ENCODE measurements around the gene DNMT1. TPM values are rescaled to one million over a fixed set of nuclear protein-coding genes. Genes with fewer than 3 reads are reported as not detected.
A peak's percentile ranks its signal among the peaks of the same experiment; 100 is the strongest.
"Not testable (repeated sequence)": the region's sequence is repeated elsewhere in the genome, so short reads cannot be mapped to it uniquely, and the experiment has no call there.

DNMT1 gene
- total RNA-seq, 1 experiment from 2014 or later = 192 TPM

DNA sequence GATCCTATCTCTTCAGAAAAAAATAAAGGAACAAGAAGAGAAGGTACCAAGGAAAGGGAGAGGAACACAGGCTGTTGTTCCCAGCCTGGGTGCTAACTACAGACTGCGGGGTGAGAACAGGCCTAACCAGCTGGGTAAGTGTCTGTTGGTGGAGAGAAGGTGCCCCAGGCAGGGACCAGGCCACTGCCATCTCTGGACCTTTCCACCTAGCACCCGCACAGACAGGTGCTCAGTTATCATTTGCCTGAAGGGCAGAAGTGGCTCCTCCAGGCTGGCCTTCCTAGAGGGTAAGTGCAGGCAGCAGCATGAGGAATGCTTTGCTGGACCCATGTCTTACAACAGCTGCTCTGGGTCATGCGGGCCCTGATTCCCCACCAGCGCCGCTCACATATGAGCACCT lies 10.1 kb downstream of the DNMT1 start:
- no peak for DNase-seq (ENCODE audit: low read depth)

GRCh38 chr19:10183926-10184325 lies 10.8 kb downstream of the DNMT1 start:
- DNase-seq (ENCODE audit: low read depth) = no peak

DNA sequence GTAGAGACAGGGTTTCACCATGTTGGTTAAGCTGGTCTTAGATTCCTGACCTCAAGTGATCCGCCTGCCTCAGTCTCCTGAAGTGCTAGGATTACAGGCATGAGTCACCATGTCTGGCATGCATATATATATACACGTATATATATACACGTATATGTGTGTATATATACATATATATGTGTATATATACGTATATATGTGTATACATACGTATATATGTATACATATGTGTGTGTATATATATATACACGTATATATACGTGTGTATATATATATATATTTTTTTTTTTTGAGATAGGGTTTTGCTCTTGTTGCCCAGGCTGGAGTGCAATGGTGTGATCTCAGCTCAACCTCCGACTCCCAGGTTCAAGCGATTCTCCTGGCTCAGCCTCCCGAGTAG lies 11.9 kb downstream of the DNMT1 start:
- DNase-seq (ENCODE audit: low read depth) = no peak

DNA sequence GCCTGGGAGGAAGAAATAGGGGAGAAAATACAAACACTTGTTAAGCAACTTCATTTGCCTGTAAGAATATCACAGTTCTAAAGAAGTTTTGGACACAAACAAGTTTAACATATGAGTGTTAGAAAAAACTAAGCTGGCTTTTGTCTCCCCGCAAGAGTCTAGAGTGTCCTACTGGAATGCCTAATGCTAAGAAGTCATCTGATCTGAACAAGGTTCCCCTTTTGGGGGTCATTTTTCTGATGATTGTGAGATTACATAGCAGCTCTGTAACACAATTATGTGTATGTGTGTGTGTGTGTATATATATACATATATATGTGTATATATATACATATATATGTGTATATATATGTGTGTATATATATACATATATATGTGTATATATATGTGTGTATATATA lies 12.7 kb downstream of the DNMT1 start:
- no peak for DNase-seq (ENCODE audit: low read depth)

GRCh38 chr19:10180459-10180858 lies 14.3 kb downstream of the DNMT1 start:
- DNase-seq (ENCODE audit: low read depth) = no peak

DNA sequence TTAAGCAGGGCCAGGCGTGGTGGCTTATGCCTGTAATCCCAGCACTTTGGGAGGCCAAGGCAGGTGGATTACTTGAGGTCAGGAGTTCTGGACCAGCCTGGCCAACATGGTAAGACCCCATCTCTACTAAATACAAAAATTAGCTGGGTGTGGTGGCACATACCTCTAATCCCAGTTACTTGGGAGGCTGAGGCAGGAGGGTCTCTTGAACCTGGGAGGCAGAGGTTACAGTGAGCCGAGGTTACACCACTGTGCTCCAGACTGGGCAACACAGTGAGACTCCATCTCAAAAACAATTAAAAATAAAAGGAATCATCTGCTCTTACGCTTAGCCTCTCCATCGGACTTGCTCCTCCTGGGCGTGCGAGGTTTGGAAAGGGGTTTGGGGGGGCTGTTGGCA lies 14.7 kb downstream of the DNMT1 start:
- not testable (repeated sequence) for DNase-seq (ENCODE audit: low read depth)

DNA sequence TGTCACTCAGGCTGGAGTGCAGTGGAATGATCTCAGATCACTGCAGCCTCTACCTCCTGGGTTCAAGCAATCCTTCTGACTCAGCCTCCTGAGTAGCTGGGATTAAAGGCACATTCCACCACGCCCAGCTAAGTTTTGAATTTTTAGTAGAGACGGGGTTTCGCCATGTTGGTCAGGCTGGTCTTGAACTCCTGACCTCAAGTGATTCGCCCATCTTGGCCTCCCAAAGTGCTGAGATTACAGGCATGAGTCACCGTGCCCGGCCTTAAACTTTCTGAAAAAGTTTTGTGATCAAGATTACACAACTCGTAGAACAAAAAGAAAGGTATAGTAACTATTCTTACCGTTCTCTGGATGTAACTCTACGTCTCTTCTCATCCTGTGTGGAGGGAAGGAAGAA lies 21.2 kb downstream of the DNMT1 start:
- DNase-seq (ENCODE audit: low read depth) = peak; percentile 61

DNA sequence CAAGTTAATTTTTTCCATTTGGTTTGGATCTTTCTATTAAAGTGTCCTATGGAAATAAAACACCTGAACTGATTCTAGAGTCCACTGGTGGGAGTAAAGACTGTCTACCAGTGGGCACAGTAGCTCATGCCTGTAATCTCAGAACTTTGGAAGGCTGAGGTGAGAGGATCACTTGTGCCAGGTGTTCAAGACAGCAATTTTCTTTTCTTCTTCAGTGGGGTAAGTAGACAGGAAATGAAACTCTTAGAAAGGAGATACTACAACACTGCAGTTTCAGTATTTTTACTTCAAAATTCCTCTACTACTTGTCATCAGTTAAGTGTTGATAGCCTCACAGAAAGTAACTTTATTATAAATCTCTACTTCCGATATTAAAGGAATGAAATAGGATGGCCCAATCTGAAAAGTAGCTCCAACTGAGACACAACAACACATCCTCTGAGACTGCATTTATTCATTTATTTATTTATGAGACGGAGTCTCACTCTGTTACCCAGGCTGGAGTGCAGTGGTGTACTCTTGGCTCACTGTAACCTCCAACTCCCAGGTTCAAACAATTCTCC lies 26.3 kb downstream of the DNMT1 start:
- DNase-seq (ENCODE audit: low read depth) = no peak

DNA sequence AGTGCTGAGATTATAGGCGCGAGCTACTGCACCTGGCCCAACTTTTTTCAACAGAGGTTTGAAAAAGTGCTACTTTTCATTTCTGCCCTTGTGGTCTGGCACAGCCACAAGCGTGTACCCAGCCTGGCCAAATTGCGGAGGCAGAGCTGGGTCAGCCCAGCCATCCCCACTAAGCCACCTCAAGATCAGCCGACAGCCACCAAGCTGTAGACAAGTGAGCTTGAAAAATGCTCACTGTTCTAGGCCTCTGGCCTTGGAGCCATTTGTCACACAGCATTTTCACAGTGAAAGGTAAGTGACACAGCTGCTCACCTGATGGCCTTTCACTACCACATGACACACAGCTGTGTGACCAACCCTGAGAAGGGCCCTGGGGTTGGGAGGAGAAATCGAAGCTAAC lies 27.3 kb downstream of the DNMT1 start:
- DNase-seq (ENCODE audit: low read depth) = no peak

GRCh38 chr19:10166501-10166900 lies 28.3 kb downstream of the DNMT1 start:
- DNase-seq (ENCODE audit: low read depth) = not testable (repeated sequence)

- DNase-seq (ENCODE audit: low read depth) = no peak
Measured at GRCh38 chr19:10166046-10166445, 28.7 kb downstream of the DNMT1 start.

DNA sequence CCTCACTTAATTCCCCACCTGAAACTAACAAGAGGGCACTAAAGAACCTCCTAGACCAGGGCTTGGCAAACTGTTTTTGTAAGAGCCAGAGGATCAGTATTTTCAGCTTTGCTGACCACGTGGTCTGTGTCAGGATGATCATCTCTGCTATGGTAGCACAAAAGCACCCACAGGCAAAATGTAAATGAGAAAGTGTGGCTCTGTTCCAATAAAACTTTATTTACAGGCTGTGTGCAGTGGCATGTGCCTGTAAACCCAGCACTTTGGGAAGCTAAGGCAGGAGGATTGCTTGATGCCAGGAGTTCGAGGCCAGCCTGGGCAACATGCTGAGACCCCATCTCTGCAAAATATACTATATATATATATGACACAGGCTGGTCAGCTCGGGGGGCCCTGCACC lies 31.2 kb downstream of the DNMT1 start:
- DNase-seq (ENCODE audit: low read depth) = no peak

DNA sequence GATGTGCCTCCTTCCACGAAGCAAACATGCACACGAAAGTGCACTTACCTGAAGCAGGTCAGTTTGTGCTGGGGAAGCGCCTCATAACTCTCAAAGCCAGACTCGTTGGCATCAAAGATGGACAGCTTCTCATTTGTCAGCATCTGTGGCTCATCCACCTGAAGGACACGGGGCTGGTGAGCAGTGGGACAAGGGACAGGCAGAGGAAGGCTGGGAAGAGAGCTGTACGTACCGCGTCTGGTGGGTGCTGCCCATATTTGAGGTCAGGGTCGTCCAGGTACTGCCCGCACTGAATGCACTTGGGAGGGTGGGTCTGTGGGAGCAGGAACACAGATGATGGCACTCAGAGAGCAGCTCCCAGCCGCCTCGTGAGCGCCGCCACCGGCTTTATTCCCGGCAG lies 35.1 kb downstream of the DNMT1 start:
- no peak for DNase-seq (ENCODE audit: low read depth)

- DNase-seq (ENCODE audit: low read depth) = no peak
Measured at GRCh38 chr19:10158485-10158884, 36.3 kb downstream of the DNMT1 start.

DNA sequence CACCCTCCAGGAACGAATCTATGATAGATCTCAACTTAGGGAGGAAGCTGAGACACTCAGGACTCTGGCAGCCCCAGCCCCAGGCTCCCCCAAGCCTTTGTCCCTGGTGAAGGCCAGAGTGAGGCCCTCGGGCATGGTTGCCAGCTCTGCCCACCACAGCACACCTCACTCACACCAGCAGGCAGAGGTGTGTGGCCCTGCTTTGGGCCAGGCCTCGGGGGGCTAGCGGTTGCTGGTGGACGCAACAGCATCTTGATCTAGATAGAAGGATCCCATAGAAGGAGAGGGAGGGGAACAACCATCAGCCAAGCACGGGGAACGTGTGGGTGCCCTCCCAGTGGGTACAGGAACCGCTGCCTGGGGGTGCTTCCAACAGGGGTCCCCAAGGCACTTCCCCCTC lies 36.7 kb downstream of the DNMT1 start:
- DNase-seq (ENCODE audit: low read depth) = no peak

GRCh38 chr19:10155839-10156238 lies 38.9 kb downstream of the DNMT1 start:
- DNase-seq (ENCODE audit: low read depth) = peak; percentile 36

DNA sequence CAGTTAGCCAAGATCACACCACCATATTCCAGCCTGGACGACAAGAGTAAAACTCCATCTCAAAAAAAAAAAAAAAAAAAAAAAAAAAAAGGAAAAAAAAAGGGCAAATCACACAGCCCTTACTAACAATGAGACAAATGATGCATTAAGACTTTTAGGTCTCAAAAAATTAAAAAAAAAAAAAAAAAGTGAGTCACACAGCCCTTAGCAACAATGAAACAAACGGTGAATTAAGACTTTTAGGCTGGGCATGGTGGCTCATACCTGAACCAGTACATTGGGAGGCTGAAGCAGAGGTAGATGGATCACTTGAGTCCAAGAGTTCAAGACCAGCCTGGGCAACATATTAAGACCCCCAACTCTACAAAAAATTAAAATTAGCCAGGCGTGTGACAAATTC lies 42.7 kb downstream of the DNMT1 start:
- no peak for DNase-seq (ENCODE audit: low read depth)

GRCh38 chr19:10151521-10151920 lies 43.2 kb downstream of the DNMT1 start:
- DNase-seq (ENCODE audit: low read depth) = no peak

- no peak for DNase-seq (ENCODE audit: low read depth)
Measured at GRCh38 chr19:10149427-10149826, 45.3 kb downstream of the DNMT1 start.

- no peak for DNase-seq (ENCODE audit: low read depth)
Measured at GRCh38 chr19:10146142-10146541, 48.6 kb downstream of the DNMT1 start.

- no peak for DNase-seq (ENCODE audit: low read depth)
Measured at GRCh38 chr19:10145031-10145430, 49.7 kb downstream of the DNMT1 start.

DNA sequence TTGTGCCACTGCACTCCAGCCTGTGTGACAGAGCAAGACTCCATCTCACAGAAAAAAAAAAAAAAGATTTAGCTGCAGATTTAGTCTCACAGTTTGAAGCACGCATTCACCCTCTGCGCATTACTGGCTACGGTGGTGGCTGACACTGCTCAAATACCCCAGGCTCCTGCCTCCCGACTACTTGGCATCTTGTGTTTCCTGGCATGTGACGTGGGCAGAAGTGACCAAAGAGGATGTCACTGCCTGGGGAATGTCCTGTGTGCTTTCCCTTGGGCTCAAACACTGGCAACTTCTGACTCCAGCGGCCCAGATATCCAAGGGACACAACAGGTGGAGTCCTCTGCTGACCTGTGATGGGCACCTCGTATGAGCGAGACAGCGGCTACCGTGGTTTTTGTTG lies 50.4 kb downstream of the DNMT1 start:
- DNase-seq (ENCODE audit: low read depth) = no peak

- no peak for DNase-seq (ENCODE audit: low read depth)
Measured at GRCh38 chr19:10143681-10144080, 51.1 kb downstream of the DNMT1 start.

DNA sequence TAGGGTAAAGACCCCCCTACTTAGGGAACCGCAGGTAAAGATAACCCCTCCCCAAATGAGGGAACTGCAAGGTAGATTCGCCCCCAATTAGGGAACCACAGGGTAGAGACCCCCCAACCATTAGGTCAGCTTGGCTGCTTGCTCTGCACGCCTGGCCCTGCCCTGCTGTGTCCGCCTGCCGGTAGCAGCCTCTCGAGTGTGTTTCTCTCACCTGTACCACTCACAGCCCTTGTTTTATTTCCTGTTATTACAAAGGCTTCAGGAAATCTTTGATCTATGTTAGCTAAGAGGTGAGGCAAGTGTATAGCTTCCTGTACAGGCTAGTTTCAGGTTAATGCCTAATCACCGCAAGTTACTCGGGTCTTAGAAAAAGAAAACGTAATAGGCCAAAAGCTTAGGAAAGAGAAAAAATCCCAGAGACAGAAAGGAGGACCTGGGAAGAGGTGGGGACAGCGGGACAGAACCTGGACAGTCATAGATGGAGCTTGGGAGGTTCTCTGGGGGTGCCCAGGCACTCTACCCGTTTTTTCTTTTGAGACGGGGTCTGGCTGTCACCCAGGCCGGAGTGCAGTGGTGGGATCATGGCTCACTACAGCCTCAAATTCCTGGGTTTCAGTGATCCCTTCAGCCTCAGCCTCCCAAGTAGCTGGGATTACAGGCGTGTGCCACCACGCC lies 51.9 kb downstream of the DNMT1 start:
- no peak for DNase-seq (ENCODE audit: low read depth)
